ENCODE measurements around the gene FAM83E.

DNA sequence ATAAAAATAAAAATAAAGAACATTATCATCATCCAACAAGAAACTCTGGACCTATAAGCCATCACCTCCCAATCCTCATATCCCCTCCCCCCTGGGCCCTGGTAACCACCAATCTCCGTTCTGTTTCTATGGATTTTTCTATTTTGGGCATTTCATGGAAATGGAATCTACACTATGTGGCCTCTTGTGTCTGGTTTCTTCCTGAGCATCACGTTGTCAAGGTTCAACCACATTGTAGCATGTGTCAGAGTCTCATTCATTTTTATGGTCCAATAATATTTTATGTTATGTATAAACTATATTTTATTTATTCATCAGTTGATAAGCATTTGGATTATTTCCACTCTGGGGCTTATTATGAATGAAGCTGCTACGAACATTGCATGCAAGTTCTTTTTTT lies 36.0 kb downstream of the FAM83E start:
- TF ChIP-seq SP1 (IDR thresholded peaks at IDR 0.05; ENCODE audit: low read depth, low read length) (no peak), GABPA (IDR thresholded peaks at IDR 0.05; ENCODE audit: low read depth) (no peak), SUZ12 (IDR thresholded peaks at IDR 0.05; ENCODE audit: unreplicated experiment) (no peak), TBL1XR1 (IDR thresholded peaks at IDR 0.05; ENCODE audit: low read depth, low read length) (no peak), CHD1 (IDR thresholded peaks at IDR 0.05; ENCODE audit: low read depth, low read length) (no peak), SMC3 (IDR thresholded peaks at IDR 0.05; ENCODE audit: borderline replicate concordance, low read length) (no peak), NFYB (IDR thresholded peaks at IDR 0.05; ENCODE audit: insufficient read depth, low read depth, low read length) (no peak)
- TF ChIP-seq, protein P1, sequence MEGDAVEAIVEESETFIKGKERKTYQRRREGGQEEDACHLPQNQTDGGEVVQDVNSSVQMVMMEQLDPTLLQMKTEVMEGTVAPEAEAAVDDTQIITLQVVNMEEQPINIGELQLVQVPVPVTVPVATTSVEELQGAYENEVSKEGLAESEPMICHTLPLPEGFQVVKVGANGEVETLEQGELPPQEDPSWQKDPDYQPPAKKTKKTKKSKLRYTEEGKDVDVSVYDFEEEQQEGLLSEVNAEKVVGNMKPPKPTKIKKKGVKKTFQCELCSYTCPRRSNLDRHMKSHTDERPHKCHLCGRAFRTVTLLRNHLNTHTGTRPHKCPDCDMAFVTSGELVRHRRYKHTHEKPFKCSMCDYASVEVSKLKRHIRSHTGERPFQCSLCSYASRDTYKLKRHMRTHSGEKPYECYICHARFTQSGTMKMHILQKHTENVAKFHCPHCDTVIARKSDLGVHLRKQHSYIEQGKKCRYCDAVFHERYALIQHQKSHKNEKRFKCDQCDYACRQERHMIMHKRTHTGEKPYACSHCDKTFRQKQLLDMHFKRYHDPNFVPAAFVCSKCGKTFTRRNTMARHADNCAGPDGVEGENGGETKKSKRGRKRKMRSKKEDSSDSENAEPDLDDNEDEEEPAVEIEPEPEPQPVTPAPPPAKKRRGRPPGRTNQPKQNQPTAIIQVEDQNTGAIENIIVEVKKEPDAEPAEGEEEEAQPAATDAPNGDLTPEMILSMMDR (IDR thresholded peaks at IDR 0.05 in 2 of 3, conservative IDR thresholded peaks at IDR 0.05 in 1 of 3; ENCODE audit: control insufficient read depth in 2 of 3, extremely low read depth in 1 of 3, insufficient read depth in 1 of 3, low read depth in 3 of 3, low read length in 3 of 3), result no peak
- TF ChIP-seq, protein P2, sequence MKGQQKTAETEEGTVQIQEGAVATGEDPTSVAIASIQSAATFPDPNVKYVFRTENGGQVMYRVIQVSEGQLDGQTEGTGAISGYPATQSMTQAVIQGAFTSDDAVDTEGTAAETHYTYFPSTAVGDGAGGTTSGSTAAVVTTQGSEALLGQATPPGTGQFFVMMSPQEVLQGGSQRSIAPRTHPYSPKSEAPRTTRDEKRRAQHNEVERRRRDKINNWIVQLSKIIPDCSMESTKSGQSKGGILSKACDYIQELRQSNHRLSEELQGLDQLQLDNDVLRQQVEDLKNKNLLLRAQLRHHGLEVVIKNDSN (IDR thresholded peaks at IDR 0.05; ENCODE audit: borderline replicate concordance, extremely low read length, insufficient read depth, low read depth, low read length), result no peak

Measured in GM12878 (cell line).